ENCODE measurements around the gene ST8SIA1.

Gene ST8SIA1

DNA sequence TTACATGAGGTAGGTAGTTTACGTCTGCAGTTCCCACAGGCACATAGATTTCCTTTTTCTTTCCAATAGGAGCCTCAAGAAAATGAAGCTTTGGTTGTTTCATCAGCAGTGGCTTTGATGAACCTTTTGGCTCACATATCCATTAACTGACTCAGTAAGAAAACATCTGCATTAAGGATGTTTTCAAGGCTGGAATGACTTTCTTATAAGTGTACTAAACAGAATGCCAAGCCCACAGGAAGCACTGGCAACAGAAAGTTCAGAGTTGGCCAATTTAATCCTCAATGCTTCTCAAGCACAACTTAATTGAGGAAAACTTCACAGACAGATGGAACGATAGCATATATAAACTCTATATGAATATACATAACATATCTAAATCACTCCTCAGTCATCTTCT, 63.5 kb downstream of the ST8SIA1 start:
- TF ChIP-seq, protein P1, sequence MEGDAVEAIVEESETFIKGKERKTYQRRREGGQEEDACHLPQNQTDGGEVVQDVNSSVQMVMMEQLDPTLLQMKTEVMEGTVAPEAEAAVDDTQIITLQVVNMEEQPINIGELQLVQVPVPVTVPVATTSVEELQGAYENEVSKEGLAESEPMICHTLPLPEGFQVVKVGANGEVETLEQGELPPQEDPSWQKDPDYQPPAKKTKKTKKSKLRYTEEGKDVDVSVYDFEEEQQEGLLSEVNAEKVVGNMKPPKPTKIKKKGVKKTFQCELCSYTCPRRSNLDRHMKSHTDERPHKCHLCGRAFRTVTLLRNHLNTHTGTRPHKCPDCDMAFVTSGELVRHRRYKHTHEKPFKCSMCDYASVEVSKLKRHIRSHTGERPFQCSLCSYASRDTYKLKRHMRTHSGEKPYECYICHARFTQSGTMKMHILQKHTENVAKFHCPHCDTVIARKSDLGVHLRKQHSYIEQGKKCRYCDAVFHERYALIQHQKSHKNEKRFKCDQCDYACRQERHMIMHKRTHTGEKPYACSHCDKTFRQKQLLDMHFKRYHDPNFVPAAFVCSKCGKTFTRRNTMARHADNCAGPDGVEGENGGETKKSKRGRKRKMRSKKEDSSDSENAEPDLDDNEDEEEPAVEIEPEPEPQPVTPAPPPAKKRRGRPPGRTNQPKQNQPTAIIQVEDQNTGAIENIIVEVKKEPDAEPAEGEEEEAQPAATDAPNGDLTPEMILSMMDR (IDR thresholded peaks at IDR 0.05; ENCODE audit: borderline replicate concordance, insufficient read depth, low read depth, low read length) = no peak
- H3K4me3 ChIP-seq (ENCODE audit: low read depth, low read length) = no peak overlapping the region

DNA sequence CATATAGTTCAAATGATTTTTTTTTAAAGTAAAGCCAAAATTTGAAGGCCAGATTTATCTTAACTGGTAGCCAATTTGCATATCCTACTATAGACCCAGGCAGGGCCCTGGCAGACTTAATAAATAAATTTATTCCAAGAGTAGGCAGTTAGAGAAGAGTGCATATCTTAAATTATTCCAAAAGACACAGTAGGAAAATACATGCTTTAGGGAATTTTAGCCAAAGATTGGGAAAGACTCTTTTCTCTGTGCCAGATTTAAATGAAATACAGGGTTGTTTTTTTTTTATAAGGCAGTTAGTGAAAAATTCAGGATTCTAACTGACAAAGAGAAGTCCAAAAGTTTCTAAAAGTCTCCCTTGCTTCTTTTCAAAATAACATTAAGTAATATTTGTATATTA, 65.5 kb downstream of the ST8SIA1 start:
- no peak overlapping the region for H3K4me3 ChIP-seq (ENCODE audit: low read depth, low read length)
- TF ChIP-seq, protein P1 (IDR thresholded peaks at IDR 0.05; ENCODE audit: borderline replicate concordance, insufficient read depth, low read depth, low read length) = no peak

DNA sequence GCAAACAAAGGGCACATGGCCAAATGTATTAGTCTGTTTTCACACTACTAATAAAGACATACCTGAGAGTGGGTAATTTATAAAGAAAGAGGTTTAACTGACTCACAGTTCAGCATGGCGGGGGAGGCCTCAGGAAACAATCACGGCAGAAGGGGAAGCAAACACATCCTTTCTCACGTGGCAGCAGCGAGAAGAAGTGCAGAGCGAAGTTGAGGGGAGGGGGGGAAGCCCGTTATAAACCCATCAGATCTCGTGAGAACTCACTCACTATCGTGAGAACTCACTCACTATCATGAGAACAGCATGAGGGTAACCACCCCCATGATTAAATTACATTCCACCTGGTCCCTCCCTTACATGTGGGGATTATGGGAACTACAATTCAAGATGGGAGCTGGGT, 66.1 kb downstream of the ST8SIA1 start:
- TF ChIP-seq, protein P1 (IDR thresholded peaks at IDR 0.05; ENCODE audit: borderline replicate concordance, insufficient read depth, low read depth, low read length) = no peak
- H3K4me3 ChIP-seq (ENCODE audit: low read depth, low read length) = no peak overlapping the region

GRCh38 chr12:22266101-22266500, 68.4 kb downstream of the ST8SIA1 start:
- no peak overlapping the region for H3K4me3 ChIP-seq (ENCODE audit: low read depth, low read length)
- TF ChIP-seq, protein P1 (IDR thresholded peaks at IDR 0.05; ENCODE audit: borderline replicate concordance, insufficient read depth, low read depth, low read length) = no peak

GRCh38 chr12:22264380-22264779, 70.1 kb downstream of the ST8SIA1 start:
- H3K4me3 ChIP-seq (ENCODE audit: low read depth, low read length) = no peak overlapping the region
- TF ChIP-seq, protein P1 (IDR thresholded peaks at IDR 0.05; ENCODE audit: borderline replicate concordance, insufficient read depth, low read depth, low read length) = no peak

GRCh38 chr12:22262309-22262708, 72.2 kb downstream of the ST8SIA1 start:
- TF ChIP-seq, protein P1 (IDR thresholded peaks at IDR 0.05; ENCODE audit: borderline replicate concordance, insufficient read depth, low read depth, low read length) = no peak
- no peak overlapping the region for H3K4me3 ChIP-seq (ENCODE audit: low read depth, low read length)

DNA sequence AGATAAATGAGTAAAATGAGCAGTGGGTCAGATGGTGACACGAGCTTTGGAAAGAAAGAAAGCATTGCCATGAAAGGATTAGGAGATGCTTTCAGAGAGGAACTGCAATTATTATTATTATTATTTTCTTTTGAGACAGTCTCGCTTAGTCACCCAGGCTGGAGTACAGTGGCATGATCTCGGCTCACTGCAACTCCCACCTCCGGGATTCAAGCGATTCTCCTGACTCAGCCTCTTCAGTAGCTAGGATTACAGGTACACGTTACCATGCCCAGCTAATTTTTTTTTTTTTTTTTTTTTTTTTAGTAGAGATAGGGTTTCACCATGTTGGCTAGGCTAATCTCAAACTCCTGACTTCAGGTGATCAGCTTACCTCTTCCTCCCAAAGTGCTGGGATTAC, 77.4 kb downstream of the ST8SIA1 start:
- TF ChIP-seq, protein P1 (IDR thresholded peaks at IDR 0.05; ENCODE audit: borderline replicate concordance, insufficient read depth, low read depth, low read length) = no peak
- H3K4me3 ChIP-seq (ENCODE audit: low read depth, low read length) = no peak overlapping the region

Data from GM12875 (cell line).